HG03175 (cell line): ENCODE measurements around the gene RFLNA.

Experiments
- ATAC-seq: cut with Tn5 transposase; IDR thresholded peaks from one replicate; pipeline ENCODE4 v1.9.1; 2021; ENCODE audit warnings: mild to moderate bottlenecking, moderate library complexity; ENCODE audit not compliant: unreplicated experiment

RFLNA gene, protein sequence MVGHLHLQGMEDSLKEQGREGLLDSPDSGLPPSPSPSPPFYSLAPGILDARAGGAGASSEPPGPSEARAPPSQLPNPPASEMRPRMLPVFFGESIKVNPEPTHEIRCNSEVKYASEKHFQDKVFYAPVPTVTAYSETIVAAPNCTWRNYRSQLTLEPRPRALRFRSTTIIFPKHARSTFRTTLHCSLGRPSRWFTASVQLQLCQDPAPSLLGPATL

GRCh38 chr12:124294780-124295341, at the start of gene RFLNA:
RFLNA (plus strand) TSS chr12:124295093; CDS start chr12:124295430, 337 bp downstream.
- no peak for ATAC-seq

DNA sequence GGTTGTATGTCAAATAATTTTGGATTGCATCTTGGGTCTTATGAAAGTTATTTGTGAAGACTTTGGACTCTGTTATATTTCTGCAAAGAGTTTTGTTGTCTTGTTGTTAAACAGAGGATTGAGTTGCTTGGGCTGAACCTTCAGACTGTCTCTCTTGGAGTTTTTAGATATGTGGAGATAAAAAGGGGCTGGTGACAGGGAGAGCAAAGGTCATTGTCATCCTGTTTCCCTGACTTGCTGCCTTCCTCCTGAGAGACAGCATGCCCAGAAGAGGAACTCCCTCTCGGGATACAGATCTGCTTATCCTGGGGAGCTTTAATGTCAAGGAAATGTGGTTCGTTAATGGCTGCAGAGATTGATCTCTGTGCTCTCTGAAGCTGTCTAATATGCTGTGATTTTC, 47.6 kb upstream of the RFLNA start:
- ATAC-seq, result no peak

DNA sequence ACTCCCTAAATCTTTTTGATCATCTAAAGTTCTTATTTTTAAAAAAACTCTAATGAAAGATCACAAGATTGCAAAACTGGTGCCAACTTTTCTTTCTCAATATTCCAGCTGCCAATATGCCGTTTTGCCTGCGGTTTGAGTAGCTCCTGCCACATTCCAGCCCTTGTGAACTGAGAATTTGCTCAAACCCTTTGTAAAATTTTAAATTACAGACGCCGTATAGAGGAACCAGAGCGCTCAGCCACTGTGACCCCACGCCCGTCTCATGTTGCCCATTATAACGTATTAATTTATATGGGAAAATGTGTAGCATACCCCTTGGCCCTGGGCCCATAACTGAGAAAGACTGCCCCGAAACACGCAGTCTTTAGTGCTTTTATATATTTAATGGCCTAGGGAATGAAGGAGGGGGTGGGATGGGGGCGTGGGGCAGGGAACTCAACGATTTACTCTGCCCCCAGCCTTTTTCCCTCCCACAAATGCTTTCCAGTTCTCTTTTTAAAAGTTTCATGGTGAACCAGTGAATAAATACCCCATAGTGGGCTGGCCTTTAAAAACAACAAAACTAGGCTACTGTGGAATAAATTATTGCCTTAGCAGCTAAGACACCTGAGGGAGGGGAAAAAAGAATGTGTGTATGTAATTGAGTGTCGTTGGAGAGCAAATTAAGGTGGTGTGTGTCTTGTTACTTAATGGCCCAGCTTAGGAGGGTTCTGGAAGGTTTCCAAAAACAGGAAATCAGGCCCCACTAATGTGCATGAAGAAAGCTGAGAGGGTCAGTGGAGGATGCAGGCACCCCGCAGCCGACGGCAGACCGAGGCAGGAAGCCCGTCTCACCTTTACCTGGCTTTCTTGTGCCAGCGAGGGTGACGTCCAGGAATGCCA, 45.7 kb upstream of the RFLNA start:
- no peak for ATAC-seq

- no peak for ATAC-seq
These were observed 43.7 kb upstream of the RFLNA start for GRCh38 chr12:124251186-124251585.

DNA sequence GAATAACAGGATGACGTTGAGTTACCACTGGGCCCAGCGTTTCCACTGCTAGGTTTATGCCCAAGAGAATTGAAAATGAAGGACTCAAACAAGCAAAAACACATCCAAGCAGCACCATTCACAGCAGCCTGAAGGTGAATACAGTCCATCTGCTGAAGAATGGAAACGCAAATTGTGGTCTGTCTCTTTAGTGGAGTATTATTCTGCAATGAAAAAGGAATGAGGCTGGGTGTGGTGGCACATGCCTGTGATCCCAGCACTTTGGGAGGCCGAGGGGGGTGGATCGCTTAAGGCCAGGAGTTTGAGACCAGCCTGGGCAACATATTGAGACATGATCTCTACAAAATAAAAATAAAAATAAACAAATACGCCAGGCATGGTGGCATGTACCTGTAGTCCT, 41.9 kb upstream of the RFLNA start:
- ATAC-seq, result no peak

DNA sequence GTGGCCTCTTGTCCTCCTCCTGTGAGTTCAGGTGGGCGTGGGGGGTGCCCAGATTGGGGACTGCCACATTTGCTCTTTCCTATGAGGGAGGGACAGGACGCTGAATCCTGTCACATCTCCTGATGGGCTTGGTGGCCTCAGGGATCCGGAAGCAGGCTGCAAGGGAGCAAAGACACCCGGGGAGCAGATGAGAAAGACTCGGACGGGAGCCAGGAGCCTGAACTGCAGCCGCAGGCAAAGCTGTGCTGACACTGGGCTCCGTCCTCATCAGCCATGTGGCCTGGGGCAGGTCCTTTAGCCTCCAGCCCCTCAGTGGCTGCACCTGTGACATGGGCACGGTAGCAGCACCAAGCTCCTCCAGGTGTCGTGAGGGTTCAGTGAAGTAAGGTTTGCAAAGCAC, 40.8 kb upstream of the RFLNA start:
- ATAC-seq, result no peak

DNA sequence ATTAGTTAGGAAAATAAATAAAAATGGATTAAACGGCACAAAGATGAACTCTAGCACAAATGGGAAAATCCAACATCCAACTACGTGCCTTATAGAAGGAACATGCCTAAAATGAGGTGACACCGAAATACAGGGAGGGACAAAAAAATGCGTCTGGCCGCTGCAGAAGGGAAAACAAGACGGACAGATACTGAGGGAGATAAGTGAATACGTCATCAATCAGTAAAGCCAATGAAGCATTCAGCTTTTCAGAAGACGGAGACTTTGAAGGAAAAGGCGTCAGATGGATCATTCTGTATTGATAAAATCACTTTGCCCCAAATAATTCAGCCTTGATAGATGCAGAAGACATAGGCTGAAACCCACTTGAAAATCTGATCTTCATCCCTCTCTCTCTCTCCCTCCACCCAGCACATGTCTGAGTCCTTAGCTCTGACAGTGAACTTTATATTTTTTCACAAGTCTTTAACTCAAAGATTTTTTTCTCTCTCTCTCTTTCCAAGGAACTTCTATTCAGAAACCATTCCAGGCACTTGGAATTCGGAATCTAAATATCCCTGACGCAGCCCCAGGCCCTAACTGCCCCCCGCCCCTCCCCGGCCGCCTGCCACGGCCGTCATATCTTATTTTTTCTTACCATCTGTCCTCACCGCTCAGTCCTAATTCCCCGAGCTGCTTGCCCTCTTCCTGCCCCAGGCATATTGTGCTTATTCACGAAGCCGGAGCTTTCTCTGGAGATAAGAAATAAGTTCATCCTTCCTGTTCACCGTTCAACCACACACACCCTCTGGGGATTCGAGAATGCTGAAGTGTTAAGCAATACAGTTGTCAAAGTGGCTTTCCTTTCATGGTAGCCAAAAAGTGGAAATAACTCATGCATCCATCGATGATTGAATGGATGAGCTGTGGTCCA, 35.5 kb upstream of the RFLNA start:
- no peak for ATAC-seq

- no peak for ATAC-seq
These were observed 33.0 kb upstream of the RFLNA start for GRCh38 chr12:124261885-124262284.

- ATAC-seq, result no peak
These were observed 30.7 kb upstream of the RFLNA start for GRCh38 chr12:124264089-124264795.

- no peak for ATAC-seq
These were observed 30.0 kb upstream of the RFLNA start for GRCh38 chr12:124264879-124265278.

DNA sequence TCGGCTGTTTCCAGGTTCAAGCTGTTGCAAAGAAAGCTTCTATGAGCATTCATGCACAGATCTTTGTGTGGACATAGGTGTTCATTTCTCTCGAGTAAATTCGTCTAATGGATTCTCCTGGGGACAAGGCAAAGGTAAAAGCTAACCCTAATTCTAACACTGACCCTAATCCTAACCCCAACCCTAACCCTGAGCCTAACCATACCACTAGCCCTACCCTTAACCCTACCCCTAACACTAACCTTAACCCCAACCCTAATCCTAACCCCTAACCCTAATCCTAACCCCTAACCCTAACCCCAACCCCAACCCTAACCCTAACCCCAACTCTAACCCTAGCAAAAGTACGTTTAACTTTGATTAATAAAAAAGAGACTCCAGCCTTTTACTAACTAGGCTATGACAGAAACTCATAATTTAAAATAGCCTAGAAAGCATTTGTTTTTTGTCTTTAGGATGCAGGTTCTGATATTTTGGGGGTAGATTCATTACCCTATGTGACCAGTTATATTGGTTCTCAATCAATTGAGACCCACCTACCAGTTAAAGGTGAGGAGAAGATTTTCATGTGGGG, 27.6 kb upstream of the RFLNA start:
- ATAC-seq, result no peak

DNA sequence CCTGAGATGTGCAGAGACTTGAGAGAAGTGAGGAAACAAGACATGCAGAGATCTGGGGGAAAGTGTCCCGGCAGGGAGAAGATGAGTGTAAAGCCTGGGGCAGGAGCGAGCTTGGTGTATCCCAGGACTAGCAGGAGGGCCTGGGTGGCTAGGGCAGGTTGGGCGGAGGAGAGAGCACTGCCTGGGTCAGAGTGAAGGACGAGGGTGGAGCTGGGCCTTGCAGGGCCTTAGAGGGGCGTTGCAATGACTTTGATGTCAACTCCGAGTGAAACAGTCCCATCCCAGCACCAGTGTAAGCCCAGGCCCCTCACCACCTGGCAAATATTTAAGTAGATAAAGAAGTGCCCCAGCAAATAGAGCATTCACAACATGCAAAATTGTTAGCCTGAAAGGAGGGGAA, 24.2 kb upstream of the RFLNA start:
- ATAC-seq, result no peak

GRCh38 chr12:124273630-124274029, 21.3 kb upstream of the RFLNA start:
- ATAC-seq, result peak; percentile 57

DNA sequence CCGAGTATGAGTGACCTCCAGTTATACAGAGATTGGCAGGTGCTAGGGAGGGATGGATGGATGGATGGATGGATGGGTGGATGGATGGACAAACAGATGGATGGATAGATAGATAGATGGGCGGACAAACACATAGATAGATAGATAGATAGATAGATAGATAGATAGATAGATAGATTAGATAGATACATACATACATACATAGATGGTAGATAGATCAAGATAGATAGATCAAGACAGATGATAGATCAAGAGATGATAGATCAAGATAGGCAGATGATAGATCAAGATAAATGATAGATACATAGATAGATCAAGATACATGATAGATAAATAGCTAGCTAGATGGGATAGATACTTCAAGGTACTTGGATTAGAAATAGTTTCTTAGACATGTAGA, 18.6 kb upstream of the RFLNA start:
- no peak for ATAC-seq

DNA sequence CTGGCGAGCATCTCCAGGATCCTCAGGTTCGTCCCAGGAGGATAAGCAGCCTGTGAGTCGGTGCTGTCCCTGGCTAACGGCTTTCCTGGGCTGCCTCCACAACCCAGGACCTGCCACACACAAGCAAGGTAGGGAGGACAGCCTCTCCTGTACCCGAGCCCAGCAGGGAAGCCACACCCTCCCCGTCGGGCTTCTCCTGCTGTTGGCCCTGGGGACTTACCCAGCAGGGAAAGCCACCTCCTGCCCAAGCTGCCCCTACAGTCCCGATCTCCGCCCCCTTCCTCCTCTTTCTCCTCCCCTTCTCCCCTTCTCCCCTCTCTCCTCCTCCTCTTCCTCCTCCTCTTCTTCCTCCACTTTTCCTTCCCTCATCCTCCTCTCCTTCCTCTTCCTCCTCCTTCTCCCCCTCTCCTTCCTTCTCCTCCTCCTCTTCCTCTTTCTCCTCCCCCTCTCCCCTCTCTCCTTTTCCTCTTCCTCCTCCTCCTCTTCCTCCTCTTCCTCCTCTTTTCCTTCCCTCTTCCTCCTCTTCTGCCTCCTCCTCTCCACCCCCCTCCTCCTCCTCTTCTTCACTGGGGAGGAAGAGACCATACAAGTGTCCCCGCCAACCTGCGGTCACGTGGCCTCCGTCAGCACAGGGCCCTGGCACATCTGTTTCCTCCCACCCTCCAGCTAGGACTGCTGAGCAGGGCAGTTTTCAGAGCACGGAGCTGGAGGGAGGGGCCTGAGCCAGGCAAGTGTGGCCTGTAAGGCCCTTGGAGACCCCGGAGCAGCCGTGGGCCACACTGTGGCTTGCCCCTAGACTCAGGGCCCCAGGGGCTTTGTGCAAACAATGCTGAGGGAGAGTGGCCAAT, 17.3 kb upstream of the RFLNA start:
- ATAC-seq, result no peak

- ATAC-seq, result no peak
These were observed 16.3 kb upstream of the RFLNA start for GRCh38 chr12:124278389-124279101.

GRCh38 chr12:124279315-124279714, 15.6 kb upstream of the RFLNA start:
- ATAC-seq, result no peak

DNA sequence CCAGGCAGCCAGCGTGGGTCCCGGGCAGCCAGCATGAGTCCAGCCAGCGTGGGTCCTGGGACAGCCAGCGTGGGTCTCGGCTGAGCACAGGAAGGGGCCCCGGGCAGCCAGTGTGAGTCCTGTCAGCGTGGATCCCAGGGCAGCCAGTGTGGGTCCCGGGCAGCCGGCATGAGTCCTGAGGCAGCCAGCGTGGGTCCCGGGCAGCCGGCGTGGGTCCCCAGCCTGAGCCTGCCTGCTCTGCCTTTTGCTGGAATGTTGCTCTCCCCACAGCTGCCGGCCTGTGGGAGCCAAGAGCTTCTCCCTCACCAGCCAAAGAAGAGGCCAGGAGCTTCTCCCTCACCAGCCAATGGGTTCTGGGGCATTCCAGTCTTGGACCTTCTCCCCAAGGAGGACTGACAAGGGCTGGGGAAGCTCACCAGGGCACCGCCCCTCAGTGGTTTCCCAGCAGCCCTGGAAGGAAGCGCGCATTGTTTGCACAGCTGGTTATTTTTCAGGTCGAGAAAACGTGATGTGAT, 15.0 kb upstream of the RFLNA start:
- no peak for ATAC-seq
